ENCODE results near the gene FGF18. TPM values are rescaled to one million over a fixed set of nuclear protein-coding genes. Genes with fewer than 3 reads are reported as not detected.

Gene FGF18
- total and polyA plus RNA-seq, 2 of the 4 experiments (the other 2 are of a cell fraction), result 0.15 TPM; not detected in 1

GRCh38 chr5:171480239-171480638, 60.8 kb downstream of the FGF18 start:
- Histone ChIP-seq H3K4ac (ENCODE audit: low read depth, low read length) (no peak overlapping the region), H3K14ac (replicated peaks; ENCODE audit: low read depth, low read length) (no peak overlapping the region), H2BK120ac (ENCODE audit: low read depth, low read length) (no peak overlapping the region), H3K18ac (ENCODE audit: low read depth, low read length) (no peak overlapping the region), H2BK15ac (ENCODE audit: low read depth, low read length) (no peak overlapping the region), H2AK9ac (replicated peaks; ENCODE audit: low read depth, low read length, poor library complexity) (no peak overlapping the region), H4K20me1 (ENCODE audit: insufficient read depth, low read length) (no peaks in the 10 kb centered on the region), H3K4me3 (ENCODE audit: insufficient read depth, low read depth, low read length) (no peak overlapping the region), H3K4me1 (ENCODE audit: control insufficient read depth, insufficient read depth, low read length) (peaks cover 2% of the 10 kb centered on the region; the same call in 1 of the 2 replicates), H4K91ac (ENCODE audit: insufficient read depth, low read depth, low read length) (no peak overlapping the region), H3K9me3 (ENCODE audit: control insufficient read depth, insufficient read depth, low read length) (no peaks in the 10 kb centered on the region), H3K27ac (ENCODE audit: insufficient read depth, low read length) (no peak overlapping the region), H3K4me2 (ENCODE audit: low read depth, low read length) (no peak overlapping the region), H2BK20ac (ENCODE audit: low read depth, low read length) (no peak overlapping the region), H3K56ac (ENCODE audit: extremely low read depth, insufficient read depth, low read length) (no peak overlapping the region), H3K9ac (ENCODE audit: low read depth, low read length) (no peak overlapping the region), H3K27me3 (ENCODE audit: control insufficient read depth, insufficient read depth, low read length) (peaks cover 9% of the 10 kb centered on the region), H2AFZ (replicated peaks; ENCODE audit: low read length, poor library complexity) (no peak overlapping the region), H2BK5ac (ENCODE audit: low read depth, low read length, poor library complexity, severe bottlenecking) (no peak overlapping the region), H3K79me1 (ENCODE audit: low read depth in 1 of 2, low read length in 2 of 2) (no peaks in the 10 kb centered on the region), H4K8ac (ENCODE audit: low read depth in 2 of 2, low read length in 2 of 2) (no peak overlapping the region), H3K9me1 (ENCODE audit: insufficient read depth, low read length) (no peaks in the 10 kb centered on the region), H2AK5ac (ENCODE audit: low read depth, low read length) (no peak overlapping the region), H3K23ac (ENCODE audit: low read depth, low read length) (no peak overlapping the region), H3K36me3 (ENCODE audit: control insufficient read depth, insufficient read depth, low read length) (no peaks in the 10 kb centered on the region), H4K5ac (ENCODE audit: low read depth, low read length) (no peak overlapping the region)
- TF ChIP-seq USF2 (IDR thresholded peaks at IDR 0.05; ENCODE audit: low read depth, low read length), result no peak
- no peak for TF ChIP-seq SMC3 (IDR thresholded peaks at IDR 0.05; ENCODE audit: low read depth, low read length)
- CTCF ChIA-PET, result no interaction called here
- BruUV-seq (replicated peaks), result no TSS peak
- in situ Hi-C loops (cut with MboI; ENCODE audit: low sequenced_read_pairs), result no loop called here
- dilution Hi-C loops (cut with HindIII; ENCODE audit: low sequenced_read_pairs, unreplicated experiment), result no loop called here
- intact Hi-C loops (cut with micrococcal nuclease), result loop anchor here (5.0 kb wide), 1 partner anchor 427 kb away; no protein-coding TSS in a partner anchor
- DNase-seq (no peak), ATAC-seq (ENCODE audit: low read depth) (no peak)
- POLR2A ChIA-PET (ENCODE audit: unreplicated experiment), result no interaction called here
- no CpG with 5 or more reads among the region's 6 CpGs for WGBS, 2 experiments (ENCODE audit: extremely low coverage in 2 of 2, insufficient read length in 1 of 2)
